ENCODE data around the gene TRAPPC5.
"Not testable (repeated sequence)": the region's sequence is repeated elsewhere in the genome, so short reads cannot be mapped to it uniquely, and the experiment has no call there.

TRAPPC5 gene

DNA sequence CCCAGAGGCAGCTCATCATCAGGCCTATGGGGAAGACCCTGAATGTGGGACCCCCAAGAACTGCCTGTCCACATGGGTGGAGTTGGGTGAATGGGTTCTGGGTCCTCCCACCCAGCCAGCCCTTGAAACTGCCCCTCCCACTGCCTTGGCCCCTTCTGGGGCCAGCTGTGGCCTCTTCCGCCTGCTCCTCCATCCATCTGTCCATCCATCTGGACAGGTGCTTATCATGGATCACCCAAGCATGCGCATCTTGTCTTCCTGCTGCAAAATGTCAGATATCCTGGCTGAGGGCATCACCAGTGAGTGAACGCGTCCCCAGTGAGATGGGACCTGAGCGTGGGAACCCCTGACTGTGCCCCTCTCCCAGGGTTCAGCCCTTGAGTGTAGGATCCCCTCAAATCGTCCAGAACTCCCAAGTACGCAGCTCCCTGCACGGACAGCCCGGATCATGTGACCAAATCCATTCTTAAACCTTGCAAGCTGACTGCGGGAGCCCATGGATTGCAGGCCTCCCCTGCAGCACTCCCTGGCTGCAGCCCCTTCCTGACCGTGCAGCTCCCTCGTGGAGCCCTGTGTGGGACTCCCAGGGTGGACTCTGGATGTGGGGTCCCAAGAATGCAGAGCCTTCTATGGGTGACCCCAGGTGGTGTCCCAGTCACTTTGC is 41.7 kb upstream of the TRAPPC5 start:
- no peak overlapping the region for H3K4me3 ChIP-seq (ENCODE audit: low read length in 2 of 2)
- H3K9me3 ChIP-seq (ENCODE audit: control insufficient read depth in 2 of 2, low read length in 2 of 2), result no peaks in the 10 kb centered on the region
- H3K36me3 ChIP-seq (ENCODE audit: control insufficient read depth in 2 of 2, insufficient read depth in 2 of 2, low read length in 2 of 2), result peaks cover 3 to 17% of the 10 kb centered on the region in 2 donors

DNA sequence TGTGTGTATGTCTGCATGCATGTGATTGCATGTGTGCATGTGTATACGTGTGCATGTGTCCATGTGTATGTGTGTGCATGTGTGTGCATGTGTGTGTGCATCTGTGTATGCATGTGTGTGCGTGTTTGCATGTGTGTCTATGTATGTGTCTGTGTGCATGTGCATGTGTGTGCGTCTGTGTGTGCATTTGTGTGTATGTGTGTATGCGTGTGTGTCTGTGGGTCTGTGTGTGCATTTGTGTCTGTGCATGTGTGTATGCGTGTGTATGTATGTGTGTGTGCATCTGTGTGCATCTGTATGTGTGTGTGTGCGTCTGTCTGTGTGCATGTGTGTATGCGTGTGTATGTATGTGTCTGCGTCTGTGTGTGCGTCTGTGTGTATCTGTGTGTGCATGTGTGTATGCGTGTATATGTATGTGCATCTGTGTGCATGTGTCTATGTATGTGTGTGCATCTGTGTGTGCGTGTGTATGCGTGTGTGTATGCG is 40.7 kb upstream of the TRAPPC5 start:
- peaks cover 2 to 9% of the 10 kb centered on the region in 2 donors for H3K4me1 ChIP-seq (ENCODE audit: control insufficient read depth in 2 of 2, insufficient read depth in 2 of 2, low read length in 2 of 2)
- no peak overlapping the region for H3K9ac ChIP-seq (ENCODE audit: low read depth in 1 of 2, low read length in 2 of 2)
- no peaks in the 10 kb centered on the region for H3K27me3 ChIP-seq (ENCODE audit: control insufficient read depth in 2 of 2, insufficient read depth in 2 of 2, low read length in 2 of 2)
- no peak overlapping the region for H3K4me3 ChIP-seq (ENCODE audit: low read length in 2 of 2)
- peaks cover 3 to 21% of the 10 kb centered on the region in 2 donors for H3K36me3 ChIP-seq (ENCODE audit: control insufficient read depth in 2 of 2, insufficient read depth in 2 of 2, low read length in 2 of 2)
- H3K9me3 ChIP-seq (ENCODE audit: control insufficient read depth in 2 of 2, low read length in 2 of 2), result no peaks in the 10 kb centered on the region
- H3K27ac ChIP-seq (ENCODE audit: low read depth in 2 of 2, low read length in 2 of 2), result no peak overlapping the region

More for the DNA sequence above, 41.7 kb upstream of the TRAPPC5 start:
- H3K4me1 ChIP-seq (ENCODE audit: control insufficient read depth in 2 of 2, insufficient read depth in 2 of 2, low read length in 2 of 2), result peaks cover 2 to 9% of the 10 kb centered on the region in 2 donors
- no peak overlapping the region for H3K27ac ChIP-seq (ENCODE audit: low read depth in 2 of 2, low read length in 2 of 2)
- no peak overlapping the region for H3K9ac ChIP-seq (ENCODE audit: low read depth in 1 of 2, low read length in 2 of 2)
- no peaks in the 10 kb centered on the region for H3K27me3 ChIP-seq (ENCODE audit: control insufficient read depth in 2 of 2, insufficient read depth in 2 of 2, low read length in 2 of 2)

DNA sequence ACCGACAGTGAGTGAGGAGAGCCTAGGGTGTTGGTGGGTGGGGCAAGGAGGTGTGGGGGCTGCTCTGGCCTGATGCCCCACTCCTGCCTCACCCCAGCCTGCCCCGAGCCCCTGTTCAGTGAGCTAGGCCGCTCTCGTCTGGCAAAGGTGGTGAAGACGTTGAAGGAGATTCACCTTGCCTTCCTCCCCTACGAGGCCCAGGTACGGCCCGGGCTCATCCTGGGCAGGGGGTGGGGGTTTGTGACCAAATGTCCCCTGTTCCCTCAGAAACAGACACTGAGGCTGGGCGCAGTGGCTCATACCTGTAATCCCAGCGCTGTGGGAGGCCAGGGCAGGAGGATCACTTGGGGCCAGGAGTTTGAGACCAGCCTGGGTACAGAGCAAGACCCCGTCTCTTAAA is 39.8 kb upstream of the TRAPPC5 start:
- peaks cover 3 to 23% of the 10 kb centered on the region in 2 donors for H3K36me3 ChIP-seq (ENCODE audit: control insufficient read depth in 2 of 2, insufficient read depth in 2 of 2, low read length in 2 of 2)
- no peaks in the 10 kb centered on the region for H3K9me3 ChIP-seq (ENCODE audit: control insufficient read depth in 2 of 2, low read length in 2 of 2)
- no peaks in the 10 kb centered on the region for H3K27me3 ChIP-seq (ENCODE audit: control insufficient read depth in 2 of 2, insufficient read depth in 2 of 2, low read length in 2 of 2)
- no peak overlapping the region for H3K9ac ChIP-seq (ENCODE audit: low read depth in 1 of 2, low read length in 2 of 2)
- H3K27ac ChIP-seq (ENCODE audit: low read depth in 2 of 2, low read length in 2 of 2), result no peak overlapping the region
- H3K4me3 ChIP-seq (ENCODE audit: low read length in 2 of 2), result no peak overlapping the region
- peaks cover 1 to 9% of the 10 kb centered on the region in 2 donors for H3K4me1 ChIP-seq (ENCODE audit: control insufficient read depth in 2 of 2, insufficient read depth in 2 of 2, low read length in 2 of 2)

GRCh38 chr19:7641290-7642276 is 39.0 kb upstream of the TRAPPC5 start:
- H3K9me3 ChIP-seq (ENCODE audit: control insufficient read depth in 2 of 2, low read length in 2 of 2), result no peaks in the 10 kb centered on the region
- no peak overlapping the region for H3K9ac ChIP-seq (ENCODE audit: low read depth in 1 of 2, low read length in 2 of 2)
- H3K27me3 ChIP-seq (ENCODE audit: control insufficient read depth in 2 of 2, insufficient read depth in 2 of 2, low read length in 2 of 2), result no peaks in the 10 kb centered on the region
- H3K4me3 ChIP-seq (ENCODE audit: low read length in 2 of 2), result no peak overlapping the region
- no peak overlapping the region for H3K27ac ChIP-seq (ENCODE audit: low read depth in 2 of 2, low read length in 2 of 2)
- H3K36me3 ChIP-seq (ENCODE audit: control insufficient read depth in 2 of 2, insufficient read depth in 2 of 2, low read length in 2 of 2), result peaks cover 6 to 25% of the 10 kb centered on the region in 2 donors
- peaks cover 0 to 9% of the 10 kb centered on the region in 2 donors for H3K4me1 ChIP-seq (ENCODE audit: control insufficient read depth in 2 of 2, insufficient read depth in 2 of 2, low read length in 2 of 2)

GRCh38 chr19:7642295-7643030 is 38.2 kb upstream of the TRAPPC5 start:
- Histone ChIP-seq H3K9ac (ENCODE audit: low read depth in 1 of 2, low read length in 2 of 2) (no peak overlapping the region), H3K4me1 (ENCODE audit: control insufficient read depth in 2 of 2, insufficient read depth in 2 of 2, low read length in 2 of 2) (peaks cover 0 to 6% of the 10 kb centered on the region in 2 donors), H3K27ac (ENCODE audit: low read depth in 2 of 2, low read length in 2 of 2) (no peak overlapping the region), H3K4me3 (ENCODE audit: low read length in 2 of 2) (no peak overlapping the region), H3K27me3 (ENCODE audit: control insufficient read depth in 2 of 2, insufficient read depth in 2 of 2, low read length in 2 of 2) (no peaks in the 10 kb centered on the region), H3K36me3 (ENCODE audit: control insufficient read depth in 2 of 2, insufficient read depth in 2 of 2, low read length in 2 of 2) (peaks cover 6 to 25% of the 10 kb centered on the region in 2 donors), H3K9me3 (ENCODE audit: control insufficient read depth in 2 of 2, low read length in 2 of 2) (no peaks in the 10 kb centered on the region)

- Histone ChIP-seq H3K9me3 (ENCODE audit: control insufficient read depth in 2 of 2, low read length in 2 of 2) (no peaks in the 10 kb centered on the region), H3K27ac (ENCODE audit: low read depth in 2 of 2, low read length in 2 of 2) (no peak overlapping the region), H3K27me3 (ENCODE audit: control insufficient read depth in 2 of 2, insufficient read depth in 2 of 2, low read length in 2 of 2) (no peaks in the 10 kb centered on the region), H3K9ac (ENCODE audit: low read depth in 1 of 2, low read length in 2 of 2) (no peak overlapping the region), H3K36me3 (ENCODE audit: control insufficient read depth in 2 of 2, insufficient read depth in 2 of 2, low read length in 2 of 2) (peaks cover 6 to 25% of the 10 kb centered on the region in 2 donors), H3K4me1 (ENCODE audit: control insufficient read depth in 2 of 2, insufficient read depth in 2 of 2, low read length in 2 of 2) (peaks cover 0 to under 1% of the 10 kb centered on the region in 2 donors), H3K4me3 (ENCODE audit: low read length in 2 of 2) (no peak overlapping the region)
These were observed 37.6 kb upstream of the TRAPPC5 start for GRCh38 chr19:7643031-7643415.

GRCh38 chr19:7643629-7644549 is 36.7 kb upstream of the TRAPPC5 start:
- H3K27ac ChIP-seq (ENCODE audit: low read depth in 2 of 2, low read length in 2 of 2); H3K4me3 ChIP-seq (ENCODE audit: low read length in 2 of 2); H3K9me3 ChIP-seq (ENCODE audit: control insufficient read depth in 2 of 2, low read length in 2 of 2); H3K4me1 ChIP-seq (ENCODE audit: control insufficient read depth in 2 of 2, insufficient read depth in 2 of 2, low read length in 2 of 2); H3K9ac ChIP-seq (ENCODE audit: low read depth in 1 of 2, low read length in 2 of 2); H3K27me3 ChIP-seq (ENCODE audit: control insufficient read depth in 2 of 2, insufficient read depth in 2 of 2, low read length in 2 of 2): not testable (repeated sequence)
- peaks cover 6 to 25% of the 10 kb centered on the region in 2 donors for H3K36me3 ChIP-seq (ENCODE audit: control insufficient read depth in 2 of 2, insufficient read depth in 2 of 2, low read length in 2 of 2)

GRCh38 chr19:7644550-7644877 is 36.1 kb upstream of the TRAPPC5 start:
- Histone ChIP-seq H3K27ac (ENCODE audit: low read depth in 2 of 2, low read length in 2 of 2) (no peak overlapping the region), H3K9ac (ENCODE audit: low read depth in 1 of 2, low read length in 2 of 2) (no peak overlapping the region), H3K36me3 (ENCODE audit: control insufficient read depth in 2 of 2, insufficient read depth in 2 of 2, low read length in 2 of 2) (peaks cover 6 to 25% of the 10 kb centered on the region in 2 donors), H3K27me3 (ENCODE audit: control insufficient read depth in 2 of 2, insufficient read depth in 2 of 2, low read length in 2 of 2) (no peaks in the 10 kb centered on the region), H3K4me3 (ENCODE audit: low read length in 2 of 2) (no peak overlapping the region), H3K9me3 (ENCODE audit: control insufficient read depth in 2 of 2, low read length in 2 of 2) (no peaks in the 10 kb centered on the region), H3K4me1 (ENCODE audit: control insufficient read depth in 2 of 2, insufficient read depth in 2 of 2, low read length in 2 of 2) (no peaks in the 10 kb centered on the region)

DNA sequence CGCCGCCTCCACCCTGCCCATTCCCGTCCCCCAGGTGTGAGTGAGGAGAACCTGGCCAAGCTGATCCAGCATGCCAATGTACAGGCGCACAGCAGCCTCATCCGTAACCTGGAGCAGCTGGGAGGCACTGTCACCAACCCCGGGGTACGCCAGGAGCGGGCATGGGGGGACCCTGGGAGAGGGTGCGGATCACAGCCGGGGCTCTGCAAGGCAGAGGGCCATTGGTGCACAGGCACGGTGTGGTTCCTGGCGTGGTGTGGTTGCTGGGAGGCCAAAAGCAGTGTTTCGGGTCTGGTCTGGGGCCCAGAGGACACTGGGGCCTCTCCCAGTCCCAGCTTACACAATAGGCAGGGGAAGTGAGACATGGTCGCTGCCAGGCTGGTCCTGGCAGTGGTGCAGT is 35.5 kb upstream of the TRAPPC5 start:
- H3K9me3 ChIP-seq (ENCODE audit: control insufficient read depth in 2 of 2, low read length in 2 of 2), result no peaks in the 10 kb centered on the region
- H3K27ac ChIP-seq (ENCODE audit: low read depth in 2 of 2, low read length in 2 of 2), result no peak overlapping the region
- H3K4me1 ChIP-seq (ENCODE audit: control insufficient read depth in 2 of 2, insufficient read depth in 2 of 2, low read length in 2 of 2), result no peaks in the 10 kb centered on the region
- no peaks in the 10 kb centered on the region for H3K27me3 ChIP-seq (ENCODE audit: control insufficient read depth in 2 of 2, insufficient read depth in 2 of 2, low read length in 2 of 2)
- no peak overlapping the region for H3K9ac ChIP-seq (ENCODE audit: low read depth in 1 of 2, low read length in 2 of 2)
- no peak overlapping the region for H3K4me3 ChIP-seq (ENCODE audit: low read length in 2 of 2)
- H3K36me3 ChIP-seq (ENCODE audit: control insufficient read depth in 2 of 2, insufficient read depth in 2 of 2, low read length in 2 of 2), result peaks cover 6 to 18% of the 10 kb centered on the region in 2 donors
